Measurements from ENCODE around the gene MSX1.
"Not testable (repeated sequence)": the region's sequence is repeated elsewhere in the genome, so short reads cannot be mapped to it uniquely, and the experiment has no call there.

MSX1 gene

DNA sequence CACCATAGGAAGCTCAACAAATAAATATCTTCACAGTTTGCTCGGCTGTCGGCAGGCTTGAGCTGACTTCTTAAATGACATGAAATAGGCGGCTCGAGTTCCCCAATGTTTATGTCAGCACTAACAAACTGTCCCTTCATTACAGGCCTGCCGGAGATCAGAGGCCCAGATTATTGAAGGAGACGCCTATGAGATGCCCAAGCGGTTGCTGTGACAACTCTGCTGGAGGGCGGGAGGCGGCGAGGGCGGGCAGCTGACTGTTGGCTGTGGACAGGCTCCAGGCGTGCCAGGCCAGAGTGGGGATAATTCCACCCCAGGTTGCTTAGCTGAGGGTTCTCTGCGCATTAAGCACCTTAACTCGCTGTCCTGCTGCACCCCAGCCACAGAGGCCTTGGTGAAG, 39.2 kb upstream of the MSX1 start:
- H3K4me3 ChIP-seq (ENCODE audit: low read length) = no peak overlapping the region
- TF ChIP-seq CTCF (conservative IDR thresholded peaks at IDR 0.05; ENCODE audit: low read depth, low read length) = no peak
- no peak for DNase-seq (ENCODE audit: low read depth)

DNA sequence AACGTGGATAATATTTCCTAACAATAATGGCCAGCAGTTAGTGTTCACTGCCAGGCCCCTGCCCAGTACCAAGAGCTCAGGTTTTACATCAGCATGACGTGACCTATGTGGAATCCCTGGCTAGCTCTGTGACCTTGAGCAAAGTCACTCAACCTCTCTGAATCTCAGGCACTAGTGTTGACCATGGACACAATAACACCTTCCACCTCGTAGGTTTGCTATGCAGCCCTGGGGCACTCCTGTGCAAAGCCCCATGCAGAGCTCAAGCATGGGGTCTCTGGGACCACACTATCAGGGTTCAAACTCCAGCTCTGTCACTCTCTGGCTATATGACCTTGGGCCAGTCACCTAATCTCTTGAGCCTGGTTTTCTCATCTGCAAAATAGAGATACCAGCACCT, 38.7 kb upstream of the MSX1 start:
- TF ChIP-seq CTCF (conservative IDR thresholded peaks at IDR 0.05; ENCODE audit: low read depth, low read length) = no peak
- no peak overlapping the region for H3K4me3 ChIP-seq (ENCODE audit: low read length)
- no peak for DNase-seq (ENCODE audit: low read depth)

- no peak overlapping the region for H3K4me3 ChIP-seq (ENCODE audit: low read length)
- DNase-seq (ENCODE audit: low read depth) = no peak
- no peak for TF ChIP-seq CTCF (conservative IDR thresholded peaks at IDR 0.05; ENCODE audit: low read depth, low read length)
Measured at GRCh38 chr4:4821577-4821976, 37.9 kb upstream of the MSX1 start.

DNA sequence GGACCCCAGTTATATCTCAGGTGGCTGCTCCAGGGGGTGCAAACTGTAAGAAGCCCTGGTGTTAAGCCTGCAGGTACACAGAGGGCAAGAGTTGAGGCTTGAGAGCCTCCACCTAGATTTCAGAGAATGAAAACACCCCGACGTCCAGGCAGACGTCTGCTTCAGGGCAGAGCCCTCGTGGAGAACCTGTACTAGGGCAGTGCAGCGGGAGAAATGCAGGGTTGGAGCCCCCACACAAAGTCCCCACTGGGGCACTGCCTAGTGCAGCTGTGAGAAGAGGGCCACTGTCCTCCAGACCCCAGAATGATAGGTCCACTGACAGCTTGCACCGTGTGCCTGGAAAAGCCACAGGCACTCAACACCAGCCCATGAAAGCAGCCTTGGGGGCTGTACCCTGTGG, 37.2 kb upstream of the MSX1 start:
- not testable (repeated sequence) for H3K4me3 ChIP-seq (ENCODE audit: low read length); DNase-seq (ENCODE audit: low read depth)

DNA sequence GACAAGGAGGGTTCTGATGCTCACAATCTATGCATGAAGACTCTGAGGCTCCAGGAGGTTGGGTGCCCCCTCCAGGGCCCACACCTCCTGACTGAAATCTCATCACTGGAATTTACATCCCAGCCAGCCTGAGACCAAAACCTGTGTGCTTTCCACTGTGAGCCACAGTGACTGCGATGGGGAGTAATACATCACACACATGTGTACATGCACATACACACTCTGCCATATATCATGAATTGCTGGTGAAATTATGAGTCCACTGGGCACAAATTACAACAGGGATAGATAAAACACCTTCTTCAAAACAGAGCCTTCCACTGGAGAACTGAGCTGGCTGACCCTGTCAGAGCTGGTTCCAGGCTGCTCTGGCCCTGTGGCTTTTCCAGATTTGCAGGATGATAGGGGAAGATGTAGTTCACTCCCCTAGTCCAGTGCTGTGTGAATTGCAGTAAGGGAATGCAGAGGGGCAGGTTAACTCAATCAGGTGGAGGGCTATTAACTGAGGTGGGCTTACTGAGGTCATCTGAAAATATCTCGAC, 35.8 kb upstream of the MSX1 start:
- no peak overlapping the region for H3K4me3 ChIP-seq (ENCODE audit: low read length)
- no peak for DNase-seq (ENCODE audit: low read depth)
- TF ChIP-seq CTCF (conservative IDR thresholded peaks at IDR 0.05; ENCODE audit: low read depth, low read length) = no peak

DNA sequence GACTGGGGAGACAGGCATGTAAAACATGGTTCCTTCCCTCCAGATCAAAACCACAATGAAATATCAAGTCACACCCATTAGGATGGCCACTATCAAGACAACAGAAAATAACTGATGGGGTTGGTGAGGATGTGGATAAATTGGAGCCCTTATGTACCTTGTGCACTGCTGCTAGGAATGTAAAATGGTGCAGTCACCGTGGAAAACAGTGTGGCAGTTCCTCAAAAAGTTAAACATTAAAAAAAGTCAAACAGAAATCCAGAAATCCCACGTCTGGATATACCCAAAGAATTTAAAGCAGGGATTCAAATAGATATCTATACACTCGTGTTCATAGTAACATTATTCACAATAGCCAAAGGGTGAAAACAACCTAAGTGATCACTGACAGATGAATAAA, 35.2 kb upstream of the MSX1 start:
- no peak for TF ChIP-seq CTCF (conservative IDR thresholded peaks at IDR 0.05; ENCODE audit: low read depth, low read length)
- no peak for DNase-seq (ENCODE audit: low read depth)
- H3K4me3 ChIP-seq (ENCODE audit: low read length) = no peak overlapping the region

- H3K4me3 ChIP-seq (ENCODE audit: low read length) = no peak overlapping the region
- DNase-seq (ENCODE audit: low read depth) = no peak
- TF ChIP-seq CTCF (conservative IDR thresholded peaks at IDR 0.05; ENCODE audit: low read depth, low read length) = no peak
Measured at GRCh38 chr4:4825431-4825830, 34.0 kb upstream of the MSX1 start.

GRCh38 chr4:4829837-4830236, 29.6 kb upstream of the MSX1 start:
- no peak for DNase-seq (ENCODE audit: low read depth)

More at GRCh38 chr4:4829837-4830236, 29.6 kb upstream of the MSX1 start:
- H3K4me3 ChIP-seq (ENCODE audit: low read length) = no peak overlapping the region
- no peak for TF ChIP-seq CTCF (conservative IDR thresholded peaks at IDR 0.05; ENCODE audit: low read depth, low read length)

Measured in retinal pigment epithelial cell (primary cell).